Duodenal mucosa (tissue), 2 donors: ENCODE data around the gene CBLB.
A peak's percentile ranks its signal among the peaks of the same experiment; 100 is the strongest.

Experiments used
- H3K27ac ChIP-seq: one replicate; pipeline ENCODE4 v1.7.0; 2013; ENCODE audit warnings: low read depth, low read length
- H3K27me3 ChIP-seq, 2 donors: one replicate each; pipeline ENCODE4 v1.7.0; 2013; ENCODE audit warnings: low read length in 2 of 2, control low read depth in 1 of 2; ENCODE audit not compliant: insufficient read depth in 2 of 2, control insufficient read depth in 1 of 2
- H3K36me3 ChIP-seq, 2 donors: one replicate each; pipeline ENCODE4 v1.7.0; 2013; ENCODE audit warnings: low read length in 2 of 2, control low read depth in 1 of 2; ENCODE audit not compliant: insufficient read depth in 2 of 2, control insufficient read depth in 1 of 2
- H3K4me1 ChIP-seq, 2 donors: one replicate each; pipeline ENCODE4 v1.7.0; 2013; ENCODE audit warnings: low read length in 2 of 2, control low read depth in 1 of 2; ENCODE audit not compliant: insufficient read depth in 2 of 2, control insufficient read depth in 1 of 2
- H3K4me3 ChIP-seq, 2 donors: one replicate each; pipeline ENCODE4 v1.7.0; 2013; ENCODE audit warnings: low read length in 2 of 2, low read depth in 1 of 2
- H3K9ac ChIP-seq, 2 donors: one replicate each; pipeline ENCODE4 v1.7.0; 2013; ENCODE audit warnings: low read length in 2 of 2, low read depth in 1 of 2
- H3K9me3 ChIP-seq, 2 donors: one replicate each; pipeline ENCODE4 v1.7.0; 2013; ENCODE audit warnings: low read length in 2 of 2, control low read depth in 1 of 2; ENCODE audit not compliant: control insufficient read depth in 1 of 2

CBLB gene

GRCh38 chr3:105837143-105837740 lies 31.6 kb downstream of the CBLB start:
- no peaks in the 10 kb centered on the region for H3K27me3 ChIP-seq
- H3K27ac ChIP-seq = no peak overlapping the region
- H3K9ac ChIP-seq = no peak overlapping the region
- peaks cover 0 to 3% of the 10 kb centered on the region in 2 donors for H3K36me3 ChIP-seq
- no peaks in the 10 kb centered on the region for H3K9me3 ChIP-seq
- H3K4me3 ChIP-seq = peak overlapping the region in 1 of 2 donors; percentile 22
- peaks cover 6 to 12% of the 10 kb centered on the region in 2 donors for H3K4me1 ChIP-seq

- H3K9me3 ChIP-seq = no peaks in the 10 kb centered on the region
- H3K9ac ChIP-seq = no peak overlapping the region
- H3K36me3 ChIP-seq = no peaks in the 10 kb centered on the region
- H3K4me1 ChIP-seq = peaks cover 6 to 12% of the 10 kb centered on the region in 2 donors
- H3K4me3 ChIP-seq = peak overlapping the region; percentile 9 to 22
- no peaks in the 10 kb centered on the region for H3K27me3 ChIP-seq
- H3K27ac ChIP-seq = no peak overlapping the region
These were observed 32.3 kb downstream of the CBLB start for GRCh38 chr3:105836533-105836932.

- Histone ChIP-seq H3K9me3 (no peaks in the 10 kb centered on the region), H3K27ac (peak overlapping the region; percentile 1), H3K4me3 (no peak overlapping the region), H3K27me3 (no peaks in the 10 kb centered on the region), H3K9ac (no peak overlapping the region), H3K36me3 (no peaks in the 10 kb centered on the region), H3K4me1 (peaks cover 6 to 19% of the 10 kb centered on the region in 2 donors)
These were observed 33.2 kb downstream of the CBLB start for GRCh38 chr3:105835606-105836005.

- no peak overlapping the region for H3K4me3 ChIP-seq
- no peak overlapping the region for H3K9ac ChIP-seq
- peaks cover 6 to 22% of the 10 kb centered on the region in 2 donors for H3K4me1 ChIP-seq
- no peaks in the 10 kb centered on the region for H3K27me3 ChIP-seq
- no peak overlapping the region for H3K27ac ChIP-seq
- no peaks in the 10 kb centered on the region for H3K9me3 ChIP-seq
- no peaks in the 10 kb centered on the region for H3K36me3 ChIP-seq
These were observed 34.0 kb downstream of the CBLB start for GRCh38 chr3:105834768-105835167.

GRCh38 chr3:105832644-105833043 lies 36.2 kb downstream of the CBLB start:
- Histone ChIP-seq H3K9me3 (no peaks in the 10 kb centered on the region), H3K4me3 (no peak overlapping the region), H3K36me3 (no peaks in the 10 kb centered on the region), H3K4me1 (peaks cover 11 to 29% of the 10 kb centered on the region in 2 donors), H3K27me3 (no peaks in the 10 kb centered on the region), H3K27ac (no peak overlapping the region), H3K9ac (peak overlapping the region in 1 of 2 donors; percentile 4)

- H3K9me3 ChIP-seq = no peaks in the 10 kb centered on the region
- H3K4me3 ChIP-seq = no peak overlapping the region
- no peaks in the 10 kb centered on the region for H3K27me3 ChIP-seq
- H3K9ac ChIP-seq = no peak overlapping the region
- H3K4me1 ChIP-seq = peaks cover 9 to 22% of the 10 kb centered on the region in 2 donors
- no peak overlapping the region for H3K27ac ChIP-seq
- H3K36me3 ChIP-seq = no peaks in the 10 kb centered on the region
These were observed 38.0 kb downstream of the CBLB start for GRCh38 chr3:105830836-105831235.

GRCh38 chr3:105829871-105830622 lies 38.8 kb downstream of the CBLB start:
- Histone ChIP-seq H3K27me3 (no peaks in the 10 kb centered on the region), H3K27ac (no peak overlapping the region), H3K4me3 (no peak overlapping the region), H3K9me3 (no peaks in the 10 kb centered on the region), H3K36me3 (no peaks in the 10 kb centered on the region), H3K9ac (no peak overlapping the region), H3K4me1 (peaks cover 6 to 18% of the 10 kb centered on the region in 2 donors)

- peaks cover 10 to 23% of the 10 kb centered on the region in 2 donors for H3K4me1 ChIP-seq
These were observed 39.6 kb downstream of the CBLB start for GRCh38 chr3:105829229-105829628.

GRCh38 chr3:105828703-105829102 lies 40.1 kb downstream of the CBLB start:
- Histone ChIP-seq H3K27ac (no peak overlapping the region), H3K4me3 (no peak overlapping the region), H3K4me1 (peaks cover 15 to 28% of the 10 kb centered on the region in 2 donors), H3K9ac (no peak overlapping the region), H3K36me3 (no peaks in the 10 kb centered on the region), H3K27me3 (no peaks in the 10 kb centered on the region), H3K9me3 (no peaks in the 10 kb centered on the region)

More at GRCh38 chr3:105829229-105829628, 39.6 kb downstream of the CBLB start:
- Histone ChIP-seq H3K4me3 (no peak overlapping the region), H3K9me3 (no peaks in the 10 kb centered on the region), H3K27ac (no peak overlapping the region), H3K36me3 (no peaks in the 10 kb centered on the region), H3K9ac (no peak overlapping the region), H3K27me3 (no peaks in the 10 kb centered on the region)

GRCh38 chr3:105827959-105828358 lies 40.9 kb downstream of the CBLB start:
- Histone ChIP-seq H3K27me3 (no peaks in the 10 kb centered on the region), H3K4me1 (peaks cover 21 to 36% of the 10 kb centered on the region in 2 donors), H3K36me3 (no peaks in the 10 kb centered on the region), H3K4me3 (no peak overlapping the region), H3K9me3 (no peaks in the 10 kb centered on the region), H3K27ac (no peak overlapping the region), H3K9ac (no peak overlapping the region)
